Vagina (tissue), 2 donors: Measurements from ENCODE around the gene LIMCH1.

Source experiments
- POLR2A ChIP-seq, 2 donors: fragments of 450-650 bp; IDR thresholded peaks; one replicate each; pipeline ENCODE4 v1.6.1; 2017; ENCODE audit warnings: antibody characterized with exemption in 2 of 2, mild to moderate bottlenecking in 2 of 2, moderate library complexity in 2 of 2
- POLR2AphosphoS5 ChIP-seq, 2 donors: sonication (generic); formaldehyde crosslinking; IDR thresholded peaks; one replicate each; pipeline ENCODE4 v1.9.0; 2017; ENCODE audit warnings: antibody characterized with exemption in 2 of 2, mild to moderate bottlenecking in 2 of 2, low read depth in 1 of 2; ENCODE audit not compliant: insufficient read depth in 1 of 2

GRCh38 chr4:41681054-41681453, 143.1 kb downstream of the LIMCH1 start:
- TF ChIP-seq POLR2A (IDR thresholded peaks at IDR 0.05), result no peak
- TF ChIP-seq POLR2AphosphoS5 (IDR thresholded peaks at IDR 0.05; ENCODE audit: insufficient read depth in 1 of 2, low read depth in 1 of 2), result no peak
